Measurements from ENCODE around the gene SGPP1. TPM values are rescaled to one million over a fixed set of nuclear protein-coding genes. Genes with fewer than 3 reads are reported as not detected.

The SGPP1 gene
- total RNA-seq, 2 experiments from 2014 or later = 21.0 to 35.4 TPM

- Histone ChIP-seq H3K27ac (ENCODE audit: low read depth, low read length, poor library complexity, severe bottlenecking) (no peak overlapping the region), H3K9me3 (ENCODE audit: low read length) (no peaks in the 10 kb centered on the region), H3K36me3 (ENCODE audit: insufficient read depth, low read length) (peaks cover 2% of the 10 kb centered on the region; the same call in 1 of the 2 replicates), H3K79me2 (ENCODE audit: insufficient read depth, low read depth, low read length) (no peaks in the 10 kb centered on the region), H3K4me1 (ENCODE audit: insufficient read depth, low read length, poor library complexity, severe bottlenecking) (no peaks in the 10 kb centered on the region), H3K9me2 (ENCODE audit: insufficient read depth, low read length) (no peaks in the 10 kb centered on the region), H3K4me2 (ENCODE audit: low read length) (no peak overlapping the region), H2AFZ (ENCODE audit: low read length) (no peak overlapping the region), H3K4me3 (ENCODE audit: low read depth, low read length, poor library complexity, severe bottlenecking) (no peak overlapping the region), H4K20me1 (ENCODE audit: insufficient read depth, low read length) (no peaks in the 10 kb centered on the region)
- intact Hi-C loops (cut with micrococcal nuclease; ENCODE audit: unreplicated experiment) = no loop called here
- no TSS peak for BruUV-seq (replicated peaks)
- ChIA-PET CTCF (ENCODE audit: unreplicated experiment) (no interaction called here), POLR2A (interaction anchor here (0.6 kb wide), 1 partner anchor 282 kb away, joined by 3 read pairs; no protein-coding TSS in a partner anchor)
- TF ChIP-seq EZH2phosphoT487 (IDR thresholded peaks at IDR 0.05; ENCODE audit: borderline replicate concordance, low read depth, low read length) = no peak
- TF ChIP-seq, protein P1, sequence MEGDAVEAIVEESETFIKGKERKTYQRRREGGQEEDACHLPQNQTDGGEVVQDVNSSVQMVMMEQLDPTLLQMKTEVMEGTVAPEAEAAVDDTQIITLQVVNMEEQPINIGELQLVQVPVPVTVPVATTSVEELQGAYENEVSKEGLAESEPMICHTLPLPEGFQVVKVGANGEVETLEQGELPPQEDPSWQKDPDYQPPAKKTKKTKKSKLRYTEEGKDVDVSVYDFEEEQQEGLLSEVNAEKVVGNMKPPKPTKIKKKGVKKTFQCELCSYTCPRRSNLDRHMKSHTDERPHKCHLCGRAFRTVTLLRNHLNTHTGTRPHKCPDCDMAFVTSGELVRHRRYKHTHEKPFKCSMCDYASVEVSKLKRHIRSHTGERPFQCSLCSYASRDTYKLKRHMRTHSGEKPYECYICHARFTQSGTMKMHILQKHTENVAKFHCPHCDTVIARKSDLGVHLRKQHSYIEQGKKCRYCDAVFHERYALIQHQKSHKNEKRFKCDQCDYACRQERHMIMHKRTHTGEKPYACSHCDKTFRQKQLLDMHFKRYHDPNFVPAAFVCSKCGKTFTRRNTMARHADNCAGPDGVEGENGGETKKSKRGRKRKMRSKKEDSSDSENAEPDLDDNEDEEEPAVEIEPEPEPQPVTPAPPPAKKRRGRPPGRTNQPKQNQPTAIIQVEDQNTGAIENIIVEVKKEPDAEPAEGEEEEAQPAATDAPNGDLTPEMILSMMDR (conservative IDR thresholded peaks at IDR 0.05; ENCODE audit: low read length) = no peak
- DNase-seq (ENCODE audit: low spot score) = no peak
Observed at GRCh38 chr14:63670692-63671091, 57.2 kb downstream of the SGPP1 start.

GRCh38 chr14:63666335-63666734, 61.5 kb downstream of the SGPP1 start:
- Histone ChIP-seq H3K4me1 (ENCODE audit: insufficient read depth, low read length, poor library complexity, severe bottlenecking) (no peaks in the 10 kb centered on the region), H3K9me2 (ENCODE audit: insufficient read depth, low read length) (no peaks in the 10 kb centered on the region), H4K20me1 (ENCODE audit: insufficient read depth, low read length) (no peaks in the 10 kb centered on the region), H3K79me2 (ENCODE audit: insufficient read depth, low read depth, low read length) (no peaks in the 10 kb centered on the region), H3K4me3 (ENCODE audit: low read depth, low read length, poor library complexity, severe bottlenecking) (no peak overlapping the region), H3K36me3 (ENCODE audit: insufficient read depth, low read length) (no peaks in the 10 kb centered on the region), H2AFZ (ENCODE audit: low read length) (no peak overlapping the region), H3K9me3 (ENCODE audit: low read length) (no peaks in the 10 kb centered on the region), H3K4me2 (ENCODE audit: low read length) (no peak overlapping the region), H3K27ac (ENCODE audit: low read depth, low read length, poor library complexity, severe bottlenecking) (no peak overlapping the region)
- no peak for DNase-seq (ENCODE audit: low spot score)
- POLR2A ChIA-PET = interaction anchor here (0.7 to 1.1 kb wide), 5 partner anchors 16 to 524 kb away, joined by 3 to 5 read pairs (median 3); no protein-coding TSS in a partner anchor
- CTCF ChIA-PET (ENCODE audit: unreplicated experiment) = no interaction called here
- BruUV-seq (replicated peaks) = no TSS peak
- intact Hi-C loops (cut with micrococcal nuclease; ENCODE audit: unreplicated experiment) = no loop called here
- TF ChIP-seq, protein P1 (conservative IDR thresholded peaks at IDR 0.05; ENCODE audit: low read length) = no peak
- no peak for TF ChIP-seq EZH2phosphoT487 (IDR thresholded peaks at IDR 0.05; ENCODE audit: borderline replicate concordance, low read depth, low read length)

DNA sequence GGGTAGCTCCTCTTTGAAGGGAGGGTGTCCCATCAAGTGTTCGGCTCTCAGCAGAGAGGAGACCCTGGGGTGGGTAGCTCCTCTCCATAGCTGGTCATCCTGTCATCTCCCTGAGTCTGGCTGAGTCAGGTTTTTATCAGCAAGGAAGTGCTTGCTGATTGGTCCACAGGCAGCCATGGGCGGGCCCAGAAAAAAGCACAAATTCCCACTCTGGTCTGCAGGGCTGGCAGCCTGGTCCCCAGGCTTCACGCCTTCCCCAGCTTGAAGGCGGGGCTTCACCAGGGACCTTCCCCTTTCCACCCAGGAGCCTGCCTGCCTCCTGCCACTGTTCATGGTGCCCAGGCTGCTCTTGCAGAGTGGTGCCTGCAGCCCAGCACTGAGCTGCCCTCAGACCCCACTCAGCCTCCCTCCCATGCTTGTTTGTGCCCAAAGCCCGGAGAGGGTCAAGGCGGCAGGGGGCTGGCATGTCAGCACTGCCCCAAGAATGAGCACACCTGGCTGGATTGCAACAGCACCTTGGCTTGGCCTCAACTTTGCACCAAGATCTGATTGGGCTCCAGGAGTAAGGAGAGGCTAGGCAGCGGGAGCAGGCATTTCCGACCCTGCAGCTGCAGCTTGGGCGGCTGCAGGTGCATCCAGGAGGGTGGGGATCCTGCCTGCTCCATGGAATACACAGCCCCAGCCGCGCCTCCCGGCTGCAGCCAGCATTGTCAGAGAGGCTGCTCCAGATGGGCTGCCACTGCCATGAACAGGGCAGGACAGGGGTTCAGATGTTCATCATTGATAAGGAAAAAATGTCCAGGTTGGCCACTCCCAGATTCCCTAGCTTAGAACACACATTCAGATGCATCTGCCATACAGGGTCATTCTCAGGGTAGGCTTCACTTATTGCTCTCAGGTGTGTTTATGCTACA, 64.2 kb downstream of the SGPP1 start:
- no peaks in the 10 kb centered on the region for H3K9me3 ChIP-seq (ENCODE audit: low read length)
- no peaks in the 10 kb centered on the region for H4K20me1 ChIP-seq (ENCODE audit: insufficient read depth, low read length)
- BruUV-seq (replicated peaks) = no TSS peak
- no peak overlapping the region for H3K4me2 ChIP-seq (ENCODE audit: low read length)
- peak; percentile 16 for DNase-seq (ENCODE audit: low spot score)
- H2AFZ ChIP-seq (ENCODE audit: low read length) = no peak overlapping the region
- no peaks in the 10 kb centered on the region for H3K4me1 ChIP-seq (ENCODE audit: insufficient read depth, low read length, poor library complexity, severe bottlenecking)
- CTCF ChIA-PET (ENCODE audit: unreplicated experiment) = no interaction called here
- intact Hi-C loops (cut with micrococcal nuclease; ENCODE audit: unreplicated experiment) = no loop called here
- H3K36me3 ChIP-seq (ENCODE audit: insufficient read depth, low read length) = no peaks in the 10 kb centered on the region
- no peak overlapping the region for H3K4me3 ChIP-seq (ENCODE audit: low read depth, low read length, poor library complexity, severe bottlenecking)
- TF ChIP-seq EZH2phosphoT487 (IDR thresholded peaks at IDR 0.05; ENCODE audit: borderline replicate concordance, low read depth, low read length) = no peak
- TF ChIP-seq, protein P1 (conservative IDR thresholded peaks at IDR 0.05; ENCODE audit: low read length) = no peak
- H3K27ac ChIP-seq (ENCODE audit: low read depth, low read length, poor library complexity, severe bottlenecking) = no peak overlapping the region
- H3K9me2 ChIP-seq (ENCODE audit: insufficient read depth, low read length) = no peaks in the 10 kb centered on the region
- POLR2A ChIA-PET = interaction anchor here (0.6 to 1.2 kb wide), 4 partner anchors 9 to 274 kb away, joined by 4 to 6 read pairs (median 5); partner anchors contain the start of gene WDR89
- H3K79me2 ChIP-seq (ENCODE audit: insufficient read depth, low read depth, low read length) = no peaks in the 10 kb centered on the region
